Breast epithelium (tissue), 3 donors: ENCODE results near the gene ABLIM2.

Experiments used
- POLR2A ChIP-seq: fragments of 450-650 bp; IDR thresholded peaks from one replicate; pipeline ENCODE4 v1.6.1; 2016; ENCODE audit warnings: antibody characterized with exemption, mild to moderate bottlenecking, moderate library complexity
- POLR2AphosphoS5 ChIP-seq, 3 donors: sonication (generic); formaldehyde crosslinking; IDR thresholded peaks; one replicate each; pipeline ENCODE4 v1.6.1; 2017; ENCODE audit warnings: antibody characterized with exemption in 3 of 3
- TF ChIP-seq, protein P1 (sequence below), 3 donors: fragments of 450-650 bp; IDR thresholded peaks; one replicate each; pipeline ENCODE4 v1.5.1; 2016 to 2017; ENCODE audit warnings: antibody characterized with exemption in 3 of 3, mild to moderate bottlenecking in 3 of 3, moderate library complexity in 3 of 3

DNA sequence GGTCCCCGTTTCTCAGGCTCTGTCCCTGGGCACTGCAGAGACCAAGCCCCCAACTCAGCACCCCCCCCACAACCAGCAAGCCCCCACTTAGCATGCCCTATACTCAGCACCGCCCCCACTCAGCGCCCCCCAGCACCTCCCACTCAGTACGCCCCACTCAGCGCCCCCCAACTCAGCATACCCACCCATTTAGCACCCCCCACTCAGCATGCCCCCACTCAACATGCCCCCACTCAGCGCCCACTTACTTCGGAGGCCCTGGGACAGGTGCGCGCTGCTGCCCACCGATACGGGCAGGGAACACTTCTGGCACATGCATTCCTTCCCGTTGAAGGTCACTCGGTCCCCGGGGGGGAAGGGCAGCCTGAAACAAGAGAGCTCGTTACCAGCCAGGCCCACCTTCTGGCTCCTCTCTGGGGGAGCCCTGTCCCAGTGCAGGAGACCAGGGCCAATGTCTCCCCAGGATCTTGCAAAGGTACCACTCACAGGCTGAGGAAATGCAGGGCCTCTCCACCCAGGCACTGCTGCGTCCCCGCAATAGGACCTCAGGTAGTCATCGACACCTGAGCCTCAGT lies 70.6 kb downstream of the ABLIM2 start:
- TF ChIP-seq, protein P1, sequence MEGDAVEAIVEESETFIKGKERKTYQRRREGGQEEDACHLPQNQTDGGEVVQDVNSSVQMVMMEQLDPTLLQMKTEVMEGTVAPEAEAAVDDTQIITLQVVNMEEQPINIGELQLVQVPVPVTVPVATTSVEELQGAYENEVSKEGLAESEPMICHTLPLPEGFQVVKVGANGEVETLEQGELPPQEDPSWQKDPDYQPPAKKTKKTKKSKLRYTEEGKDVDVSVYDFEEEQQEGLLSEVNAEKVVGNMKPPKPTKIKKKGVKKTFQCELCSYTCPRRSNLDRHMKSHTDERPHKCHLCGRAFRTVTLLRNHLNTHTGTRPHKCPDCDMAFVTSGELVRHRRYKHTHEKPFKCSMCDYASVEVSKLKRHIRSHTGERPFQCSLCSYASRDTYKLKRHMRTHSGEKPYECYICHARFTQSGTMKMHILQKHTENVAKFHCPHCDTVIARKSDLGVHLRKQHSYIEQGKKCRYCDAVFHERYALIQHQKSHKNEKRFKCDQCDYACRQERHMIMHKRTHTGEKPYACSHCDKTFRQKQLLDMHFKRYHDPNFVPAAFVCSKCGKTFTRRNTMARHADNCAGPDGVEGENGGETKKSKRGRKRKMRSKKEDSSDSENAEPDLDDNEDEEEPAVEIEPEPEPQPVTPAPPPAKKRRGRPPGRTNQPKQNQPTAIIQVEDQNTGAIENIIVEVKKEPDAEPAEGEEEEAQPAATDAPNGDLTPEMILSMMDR (IDR thresholded peaks at IDR 0.05): no peak
- TF ChIP-seq POLR2A: no peak
- no peak for TF ChIP-seq POLR2AphosphoS5 (IDR thresholded peaks at IDR 0.05)
